ENCODE data around the gene ARAP2. TPM values are rescaled to one million over a fixed set of nuclear protein-coding genes. Genes with fewer than 3 reads are reported as not detected.

Gene ARAP2
- total and polyA plus RNA-seq, 7 donors, result 3.6 to 22.9 (median 16.9) TPM

DNA sequence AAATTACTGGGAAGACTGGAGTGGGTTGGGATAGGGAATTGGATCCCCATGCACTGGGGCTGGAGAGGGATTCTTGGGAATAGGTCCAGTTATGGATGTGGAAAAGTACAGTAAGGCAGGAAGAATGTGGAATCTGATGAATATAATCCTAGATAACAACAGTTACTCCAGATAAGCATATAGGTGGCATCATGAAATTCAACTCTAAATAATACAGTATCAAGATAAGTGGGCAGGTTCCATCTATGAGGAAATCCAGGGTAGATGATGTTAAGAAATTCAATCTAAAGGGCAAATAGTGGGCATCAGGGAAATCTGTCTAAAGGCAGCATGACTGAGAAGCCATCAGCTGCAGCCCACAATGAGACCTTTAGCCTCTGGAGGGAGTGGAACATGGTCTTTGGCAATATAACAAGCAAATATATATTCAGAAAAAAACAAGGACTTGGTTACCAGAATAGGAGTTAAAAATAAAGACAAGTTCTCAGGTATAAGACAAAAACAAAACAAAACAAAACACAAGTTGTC lies 38.3 kb upstream of the ARAP2 start:
- Histone ChIP-seq H3K36me3 (no peaks in the 10 kb centered on the region), H3K9me3 (no peaks in the 10 kb centered on the region), H3K4me1 (no peaks in the 10 kb centered on the region), H3K27me3 (no peaks in the 10 kb centered on the region), H3K4me3 (no peak overlapping the region), H3K27ac (no peak overlapping the region)
- DNase-seq, result no peak
- intact Hi-C loops (cut with DNase I), result no loop called here
- TF ChIP-seq, protein P1, sequence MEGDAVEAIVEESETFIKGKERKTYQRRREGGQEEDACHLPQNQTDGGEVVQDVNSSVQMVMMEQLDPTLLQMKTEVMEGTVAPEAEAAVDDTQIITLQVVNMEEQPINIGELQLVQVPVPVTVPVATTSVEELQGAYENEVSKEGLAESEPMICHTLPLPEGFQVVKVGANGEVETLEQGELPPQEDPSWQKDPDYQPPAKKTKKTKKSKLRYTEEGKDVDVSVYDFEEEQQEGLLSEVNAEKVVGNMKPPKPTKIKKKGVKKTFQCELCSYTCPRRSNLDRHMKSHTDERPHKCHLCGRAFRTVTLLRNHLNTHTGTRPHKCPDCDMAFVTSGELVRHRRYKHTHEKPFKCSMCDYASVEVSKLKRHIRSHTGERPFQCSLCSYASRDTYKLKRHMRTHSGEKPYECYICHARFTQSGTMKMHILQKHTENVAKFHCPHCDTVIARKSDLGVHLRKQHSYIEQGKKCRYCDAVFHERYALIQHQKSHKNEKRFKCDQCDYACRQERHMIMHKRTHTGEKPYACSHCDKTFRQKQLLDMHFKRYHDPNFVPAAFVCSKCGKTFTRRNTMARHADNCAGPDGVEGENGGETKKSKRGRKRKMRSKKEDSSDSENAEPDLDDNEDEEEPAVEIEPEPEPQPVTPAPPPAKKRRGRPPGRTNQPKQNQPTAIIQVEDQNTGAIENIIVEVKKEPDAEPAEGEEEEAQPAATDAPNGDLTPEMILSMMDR (IDR thresholded peaks at IDR 0.05), result no peak
- TF ChIP-seq POLR2AphosphoS5 (IDR thresholded peaks at IDR 0.05) (no peak), POLR2A (IDR thresholded peaks at IDR 0.05) (no peak), EP300 (IDR thresholded peaks at IDR 0.05) (no peak)

DNA sequence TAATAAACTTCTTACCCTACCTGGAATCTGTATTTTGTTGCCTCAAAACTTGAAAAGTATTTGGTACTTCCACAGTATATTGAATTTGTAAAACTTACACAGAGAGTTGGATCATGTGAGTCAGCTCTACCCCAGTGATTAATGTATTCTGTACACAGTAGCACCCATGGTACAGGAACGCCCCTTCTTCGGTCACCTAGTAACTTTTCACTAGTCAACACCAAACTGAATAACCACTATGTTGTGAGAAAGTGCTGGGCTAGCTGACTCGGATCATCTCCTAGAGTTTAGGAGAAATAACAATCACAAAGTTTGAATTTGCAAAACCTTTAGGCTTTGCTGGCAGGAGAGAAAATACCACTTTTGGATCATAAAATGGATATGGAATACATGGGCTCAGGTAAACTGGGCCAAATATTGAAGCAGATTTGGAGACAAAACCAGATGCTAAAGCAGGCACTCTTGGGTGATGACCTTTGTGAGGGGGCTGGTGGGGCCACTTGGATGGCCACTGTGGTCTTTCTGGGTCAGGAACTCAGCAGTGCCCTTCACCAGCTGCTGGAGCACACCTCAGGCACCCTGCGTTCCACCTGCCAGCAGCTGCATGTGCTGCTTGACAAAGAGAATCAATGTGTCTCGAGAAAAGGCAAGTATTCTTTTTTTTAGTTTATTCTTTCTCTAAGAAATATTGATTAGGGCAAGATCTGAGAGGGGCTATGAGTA lies 37.2 kb upstream of the ARAP2 start, which contains the start of gene DTHD1:
Gene DTHD1, plus strand, starts transcription at position 233 of the 723 bp plus-strand sequence. Its CDS starts 143 bp downstream, at position 376.
- no peaks in the 10 kb centered on the region for H3K36me3 ChIP-seq
- H3K27me3 ChIP-seq, result no peaks in the 10 kb centered on the region
- WGBS, 2 donors, result 90% methylated on average over 5 of the region's 5 CpGs
- H3K9me3 ChIP-seq, result no peaks in the 10 kb centered on the region
- H3K4me1 ChIP-seq, result no peaks in the 10 kb centered on the region
- no peak for TF ChIP-seq POLR2A (IDR thresholded peaks at IDR 0.05)
- intact Hi-C loops (cut with DNase I), result no loop called here
- no peak for DNase-seq
- H3K4me3 ChIP-seq, result no peak within 1 kb of the TSS
- H3K27ac ChIP-seq, result no peak within 1 kb of the TSS

DNA sequence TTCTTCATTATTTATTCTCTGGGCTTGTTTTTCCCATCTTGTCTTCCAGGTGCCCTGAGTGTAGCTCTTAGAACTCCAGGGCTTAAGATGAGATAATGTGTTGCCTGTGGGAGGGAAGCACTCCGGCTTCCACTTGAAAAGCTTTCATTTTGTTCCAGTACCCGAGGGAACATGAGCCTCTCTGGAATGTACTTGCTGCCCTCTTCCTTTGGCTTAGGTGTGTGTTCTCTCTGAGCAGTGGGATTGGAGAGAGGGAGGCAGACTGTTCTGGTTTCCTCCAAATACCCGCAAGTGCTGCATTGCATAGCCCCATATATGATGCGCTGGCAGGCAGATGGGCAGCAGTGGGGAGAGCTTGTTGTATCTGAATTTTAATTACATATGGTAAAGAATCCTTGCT lies 36.2 kb upstream of the ARAP2 start:
- H3K4me1 ChIP-seq, result no peaks in the 10 kb centered on the region
- intact Hi-C loops (cut with DNase I), result no loop called here
- H3K27me3 ChIP-seq, result no peaks in the 10 kb centered on the region
- 77 to 84% methylated on average over 4 of the region's 4 CpGs for WGBS, 2 donors
- TF ChIP-seq EP300 (IDR thresholded peaks at IDR 0.05) (no peak), POLR2AphosphoS5 (IDR thresholded peaks at IDR 0.05) (no peak), POLR2A (IDR thresholded peaks at IDR 0.05) (no peak)
- TF ChIP-seq, protein P1 (IDR thresholded peaks at IDR 0.05), result no peak
- H3K4me3 ChIP-seq, result no peak overlapping the region
- H3K36me3 ChIP-seq, result no peaks in the 10 kb centered on the region
- DNase-seq, result no peak
- H3K9me3 ChIP-seq, result no peaks in the 10 kb centered on the region
- no peak overlapping the region for H3K27ac ChIP-seq

DNA sequence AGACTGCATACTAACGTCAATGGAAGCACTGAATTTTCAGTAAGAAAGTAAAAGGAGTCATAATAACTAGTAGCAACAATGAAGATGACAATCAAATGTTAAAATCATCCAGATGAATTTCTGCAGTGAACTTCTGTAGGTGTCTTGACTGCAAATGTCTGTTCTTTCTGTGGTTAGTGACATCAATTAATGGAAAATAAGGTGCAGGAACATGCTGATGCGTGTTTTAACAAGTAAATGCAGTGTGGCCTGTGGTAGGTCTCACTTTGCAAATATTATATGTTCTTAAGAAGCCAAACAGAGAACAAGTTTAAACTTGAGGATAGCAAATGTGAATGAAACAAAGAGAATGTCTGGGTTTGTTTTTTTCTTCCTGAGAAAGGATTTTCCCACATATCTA lies 34.5 kb upstream of the ARAP2 start:
- H3K4me1 ChIP-seq, result no peaks in the 10 kb centered on the region

DNA sequence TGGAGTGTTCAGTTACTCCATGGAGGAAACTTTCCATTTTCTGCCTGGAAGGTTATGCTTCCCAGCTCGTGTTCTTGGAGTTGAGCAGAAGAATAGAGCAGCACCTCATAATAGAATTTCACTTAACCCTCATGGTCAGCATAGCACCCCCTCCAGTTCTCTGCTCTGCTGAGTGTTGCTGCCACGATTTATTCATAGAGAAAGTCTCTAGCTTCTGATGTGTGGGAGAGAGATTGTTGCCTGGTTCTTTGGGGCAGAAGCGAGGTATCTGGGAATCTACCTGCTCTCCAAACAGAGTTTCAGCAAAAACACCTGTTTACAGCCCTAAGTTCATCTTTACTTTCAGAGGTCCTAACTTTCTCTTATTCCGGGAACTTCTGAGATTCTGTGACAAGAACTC lies 33.2 kb upstream of the ARAP2 start:
- Histone ChIP-seq H3K4me3 (no peak overlapping the region), H3K27ac (no peak overlapping the region), H3K9me3 (no peaks in the 10 kb centered on the region), H3K4me1 (no peaks in the 10 kb centered on the region), H3K27me3 (no peaks in the 10 kb centered on the region), H3K36me3 (no peaks in the 10 kb centered on the region)
- no peak for DNase-seq
- TF ChIP-seq POLR2A (IDR thresholded peaks at IDR 0.05) (no peak), POLR2AphosphoS5 (IDR thresholded peaks at IDR 0.05) (no peak), EP300 (IDR thresholded peaks at IDR 0.05) (no peak)
- TF ChIP-seq, protein P1 (IDR thresholded peaks at IDR 0.05), result no peak
- intact Hi-C loops (cut with DNase I), result no loop called here
- 78 to 87% methylated on average over 4 of the region's 4 CpGs for WGBS, 2 donors

More for the DNA sequence above, 34.5 kb upstream of the ARAP2 start:
- 83 to 88% methylated on average over 2 of the region's 2 CpGs for WGBS, 2 donors
- Histone ChIP-seq H3K4me3 (no peak overlapping the region), H3K9me3 (no peaks in the 10 kb centered on the region), H3K27me3 (no peaks in the 10 kb centered on the region), H3K36me3 (no peaks in the 10 kb centered on the region), H3K27ac (no peak overlapping the region)
- no peak for DNase-seq
- TF ChIP-seq POLR2A (IDR thresholded peaks at IDR 0.05) (no peak), POLR2AphosphoS5 (IDR thresholded peaks at IDR 0.05) (no peak), EP300 (IDR thresholded peaks at IDR 0.05) (no peak)
- TF ChIP-seq, protein P1 (IDR thresholded peaks at IDR 0.05), result no peak
- intact Hi-C loops (cut with DNase I), result no loop called here
